ENCODE results near the gene STX12.
"Not testable (repeated sequence)": the region's sequence is repeated elsewhere in the genome, so short reads cannot be mapped to it uniquely, and the experiment has no call there.

The STX12 gene

DNA sequence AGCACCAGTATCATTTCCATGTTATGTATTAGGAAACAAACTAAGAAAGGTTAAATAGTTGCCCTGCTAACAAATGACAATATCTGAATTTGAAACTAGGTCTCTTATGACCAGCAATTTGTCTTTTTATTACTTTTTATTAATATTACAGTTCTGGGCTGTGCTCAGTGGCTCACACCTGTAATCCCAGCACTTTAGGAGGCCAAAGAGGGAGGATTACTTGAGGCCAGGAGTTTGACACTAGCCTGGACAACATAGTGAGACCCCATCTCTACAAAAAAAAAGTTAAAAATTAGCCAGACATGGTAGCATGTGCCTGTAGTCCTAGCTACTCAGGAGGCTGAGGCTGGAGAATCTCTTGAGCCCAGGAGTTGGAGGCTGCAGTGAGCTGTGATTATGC is 3.3 kb downstream of the STX12 start:
- DNase-seq, result not testable (repeated sequence)

DNA sequence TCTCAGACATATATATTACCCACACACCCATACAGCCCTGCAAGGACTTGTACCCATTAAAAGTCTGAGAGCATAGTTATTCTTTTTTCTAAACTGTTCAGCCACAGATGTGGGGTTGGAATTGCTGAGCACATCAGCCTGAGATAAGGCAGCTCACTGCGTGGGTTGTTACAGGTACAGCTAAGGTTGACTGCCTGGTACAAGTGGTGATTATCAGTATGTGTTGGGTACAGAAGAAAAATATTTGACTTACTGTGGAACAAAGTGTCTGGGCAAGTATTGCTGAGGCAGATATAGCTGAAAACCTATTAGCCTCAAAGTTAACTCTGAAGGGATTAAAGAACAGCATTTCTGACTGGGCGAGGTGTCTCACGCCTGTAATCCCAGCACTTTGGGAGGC is 5.0 kb downstream of the STX12 start:
- no peak for DNase-seq

GRCh38 chr1:27779122-27779521 is 6.1 kb downstream of the STX12 start:
- no peak for DNase-seq

DNA sequence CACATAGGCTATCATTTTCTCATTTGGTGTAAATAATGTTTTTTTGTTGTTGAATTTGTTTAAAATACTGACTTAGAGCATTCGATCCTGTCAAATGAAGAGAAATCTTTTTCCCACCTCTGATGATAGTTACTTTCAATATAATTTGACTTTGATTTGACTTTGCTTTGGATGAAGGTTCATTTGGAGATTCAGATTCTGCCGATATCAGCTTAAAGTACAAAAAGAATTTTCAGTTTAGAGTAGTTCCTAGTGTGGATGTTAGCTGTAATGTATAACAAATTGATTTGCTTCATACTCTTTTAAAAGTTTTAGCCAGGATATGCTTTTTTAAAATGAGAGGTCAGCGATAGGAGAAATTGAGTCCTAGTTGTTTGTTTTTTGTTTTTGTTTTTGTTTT is 9.9 kb downstream of the STX12 start:
- DNase-seq, result no peak

- no peak for DNase-seq
Observed at GRCh38 chr1:27784700-27785099, 11.7 kb downstream of the STX12 start.

DNA sequence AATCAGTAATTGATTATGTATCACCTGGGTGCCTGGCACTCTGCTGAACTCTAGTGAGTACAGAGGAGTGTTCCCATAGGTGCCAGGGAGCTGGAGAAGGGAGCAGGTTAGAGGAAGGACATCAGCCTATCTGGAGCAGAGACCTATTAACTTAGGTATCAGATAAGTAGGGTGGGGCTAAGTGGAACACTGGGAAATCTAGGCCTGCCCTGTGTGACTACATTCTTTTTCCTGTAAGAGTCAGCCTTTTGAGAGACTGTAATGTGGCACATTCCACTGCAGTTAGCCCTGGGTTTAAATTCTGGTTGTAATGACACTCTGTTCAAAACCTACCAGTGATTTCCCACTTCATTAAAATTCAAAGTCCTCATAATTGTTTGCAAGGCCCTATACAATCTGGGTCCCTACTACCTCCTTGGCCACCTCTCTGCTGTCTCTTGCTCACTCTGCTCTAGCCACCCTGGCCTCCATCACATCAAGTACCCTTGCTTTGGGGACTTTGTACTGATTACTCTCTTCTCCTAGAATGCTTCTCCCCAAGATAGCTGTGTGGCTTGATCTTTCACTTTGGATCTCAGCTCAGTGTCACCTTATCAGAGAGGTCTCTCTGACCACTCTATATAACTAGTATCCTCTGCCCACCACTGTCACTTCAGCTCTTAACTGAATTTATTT is 12.9 kb downstream of the STX12 start:
- DNase-seq, result no peak

DNA sequence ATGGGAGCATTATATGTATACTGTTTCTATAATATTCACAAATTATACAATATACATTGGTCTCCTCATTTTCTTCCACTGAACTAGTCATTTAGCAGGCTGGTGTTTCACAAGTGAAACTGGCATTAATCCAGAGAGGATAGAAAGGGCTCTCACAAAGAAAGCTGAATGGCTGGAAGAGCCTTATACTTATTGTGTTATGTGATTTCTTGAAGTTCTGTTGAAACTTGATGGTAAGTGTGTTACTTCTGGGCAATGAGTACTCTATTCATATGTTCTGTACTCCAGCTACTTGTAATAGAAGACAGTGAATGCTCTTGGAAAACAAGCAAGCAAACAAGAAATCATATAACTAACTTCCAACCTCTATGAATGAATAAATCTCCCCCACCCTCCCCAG is 14.9 kb downstream of the STX12 start:
- no peak for DNase-seq

DNA sequence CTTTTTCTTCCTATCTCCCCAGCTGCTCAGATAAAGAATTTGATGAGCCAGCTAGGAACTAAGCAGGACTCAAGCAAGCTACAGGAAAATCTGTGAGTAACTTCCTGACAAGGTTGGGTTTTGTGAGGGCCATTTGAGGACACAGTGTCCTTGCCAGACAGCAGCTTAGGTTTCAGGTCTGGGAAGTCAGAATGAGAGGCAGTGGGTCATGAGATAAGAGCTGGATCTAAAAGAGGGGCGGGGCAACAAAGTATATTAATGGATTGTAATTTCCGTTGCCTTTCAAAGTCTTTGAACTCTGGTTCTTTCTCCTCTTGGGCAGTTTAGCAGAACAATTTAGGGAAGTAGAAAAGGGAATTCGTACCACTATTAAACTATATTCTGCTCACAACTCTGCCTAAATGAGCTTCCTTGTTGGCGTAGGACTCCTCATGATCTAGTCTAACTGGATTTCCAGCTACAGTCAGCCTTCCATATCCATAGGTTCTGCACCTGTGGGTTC is 16.6 kb downstream of the STX12 start:
- DNase-seq, result no peak

- DNase-seq, result not testable (repeated sequence)
Observed at GRCh38 chr1:27790270-27790669, 17.3 kb downstream of the STX12 start.

DNA sequence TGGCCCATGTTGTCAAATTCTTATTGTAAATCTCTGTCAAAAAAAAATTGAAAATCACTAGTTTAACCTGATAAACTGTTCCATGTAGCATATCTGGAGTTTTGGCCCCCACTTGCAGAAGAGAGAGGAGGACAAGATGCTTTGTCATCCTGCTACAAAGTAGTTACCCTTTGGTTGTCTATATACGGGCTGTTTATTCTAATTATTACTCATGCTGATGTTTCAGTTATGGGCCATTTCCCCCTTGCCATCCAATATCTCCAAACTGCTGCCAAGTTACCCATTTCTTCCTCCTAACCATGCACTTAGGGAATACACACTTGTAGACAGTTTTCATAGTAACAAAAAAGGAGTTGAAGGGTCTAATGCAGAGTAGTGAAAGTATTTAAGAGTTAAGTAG is 22.6 kb downstream of the STX12 start:
- DNase-seq, result no peak

GRCh38 chr1:27804791-27805190 is 31.8 kb downstream of the STX12 start:
- no peak for DNase-seq

- DNase-seq, result no peak
Observed at GRCh38 chr1:27806758-27807157, 33.7 kb downstream of the STX12 start.

- no peak for DNase-seq
Observed at GRCh38 chr1:27807385-27807784, 34.4 kb downstream of the STX12 start.

GRCh38 chr1:27808131-27808530 is 35.1 kb downstream of the STX12 start:
- DNase-seq, result not testable (repeated sequence)

GRCh38 chr1:27809883-27810282 is 36.9 kb downstream of the STX12 start:
- DNase-seq, result no peak

DNA sequence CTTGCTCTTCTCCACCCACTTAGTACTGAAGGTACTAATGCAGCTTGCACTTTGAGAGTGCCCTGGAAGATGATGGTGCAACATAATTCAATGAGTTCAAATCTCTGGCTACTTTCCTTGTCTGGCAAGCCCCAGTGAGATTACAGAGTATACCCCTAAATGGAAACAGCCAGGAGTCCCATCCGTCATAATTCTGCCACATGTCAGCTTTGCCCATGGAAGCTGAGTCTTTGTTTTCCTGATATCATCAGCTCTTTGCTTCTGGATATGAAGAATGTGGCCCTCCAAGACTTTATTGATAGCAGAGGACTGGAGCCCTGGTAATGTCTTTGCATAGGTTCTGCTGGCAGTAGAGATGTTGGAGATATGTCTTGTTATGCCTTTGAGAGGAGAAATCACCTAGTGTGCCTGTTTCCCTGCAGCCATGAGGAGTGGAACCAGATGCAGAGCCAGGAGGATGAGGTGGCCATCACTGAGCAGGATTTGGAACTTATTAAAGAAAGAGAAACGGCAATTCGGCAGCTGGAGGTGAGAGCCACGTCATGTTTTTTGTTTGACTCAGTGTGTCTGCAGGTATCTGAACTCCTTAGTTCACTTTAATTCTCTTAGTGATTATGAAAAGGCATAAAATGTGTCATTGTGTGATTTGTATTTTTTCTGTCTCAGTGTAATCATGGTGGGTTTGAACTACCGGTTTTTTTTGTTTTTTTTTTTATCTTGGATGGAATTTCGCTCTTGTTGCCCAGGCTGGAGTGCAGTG is 38.9 kb downstream of the STX12 start:
- no peak for DNase-seq

DNA sequence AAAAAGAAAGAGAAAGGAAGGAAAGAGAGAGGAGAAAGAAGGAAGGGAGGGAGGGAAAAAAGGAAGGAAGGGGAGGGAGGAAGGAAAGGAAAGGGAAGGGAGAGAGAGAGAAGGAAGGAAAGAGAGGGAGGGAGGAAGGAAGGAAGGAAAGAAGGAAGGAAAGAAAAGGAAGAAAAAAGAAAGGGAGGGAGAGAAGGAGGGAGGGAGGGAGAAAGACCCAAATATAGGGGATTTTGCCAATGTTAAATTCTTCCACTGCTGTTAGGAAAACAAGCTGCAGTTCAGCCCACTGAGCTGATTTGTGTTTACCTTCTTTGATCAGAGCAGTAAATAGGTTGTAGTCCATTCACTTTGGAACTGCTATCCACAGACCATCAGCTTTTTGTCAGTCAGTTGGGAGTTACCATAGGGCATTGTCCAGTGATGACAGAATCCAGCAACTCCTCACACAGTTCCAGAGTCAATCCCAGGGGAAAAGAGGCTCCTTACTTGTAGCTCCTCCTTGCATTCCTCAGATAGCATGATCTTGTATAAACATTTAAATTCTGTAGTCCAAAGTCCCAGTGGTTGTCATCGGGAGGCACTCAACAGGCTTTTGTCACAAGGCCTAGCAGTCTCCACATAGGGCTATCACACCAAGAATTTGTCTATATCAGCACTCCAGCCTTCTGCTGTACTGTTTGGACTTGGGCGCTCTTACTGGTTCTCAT is 44.1 kb downstream of the STX12 start:
- DNase-seq, result no peak

- no peak for DNase-seq
Observed at GRCh38 chr1:27821761-27822315, 48.8 kb downstream of the STX12 start.

GRCh38 chr1:27823784-27824183 is 50.8 kb downstream of the STX12 start:
- DNase-seq, result no peak

GRCh38 chr1:27824411-27824810 is 51.4 kb downstream of the STX12 start:
- DNase-seq, result no peak

DNA sequence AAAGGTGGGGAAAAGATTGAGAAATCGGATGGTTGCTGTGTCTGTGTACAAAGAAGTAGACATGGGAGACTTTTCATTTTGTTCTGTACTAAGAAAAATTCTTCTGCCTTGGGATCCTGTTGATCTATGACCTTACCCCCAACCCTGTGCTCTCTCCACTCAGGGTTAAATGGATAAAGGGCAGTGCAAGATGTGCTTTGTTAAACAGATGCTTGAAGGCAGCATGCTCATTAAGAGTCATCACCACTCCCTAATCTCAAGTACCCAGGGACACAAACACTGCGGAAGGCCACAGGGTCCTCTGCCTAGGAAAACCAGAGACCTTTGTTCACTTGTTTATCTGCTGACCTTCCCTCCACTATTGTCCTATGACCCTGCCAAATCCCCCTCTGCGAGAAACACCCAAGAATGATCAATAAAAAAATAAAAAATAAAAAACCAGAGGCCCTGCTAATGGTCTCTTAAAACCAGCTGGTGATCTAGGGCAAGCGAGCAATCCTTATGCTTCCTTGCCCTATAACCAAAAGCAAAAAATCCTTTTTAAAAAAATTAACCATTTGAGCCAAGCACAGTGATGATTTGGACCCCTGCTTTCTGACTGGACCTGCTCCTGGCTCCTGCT is 56.4 kb downstream of the STX12 start:
- DNase-seq, result not testable (repeated sequence)

- DNase-seq, result peak; percentile 69 to 83 (median 72)
Observed at GRCh38 chr1:27830621-27831440, 57.8 kb downstream of the STX12 start, which contains the start of gene PPP1R8. TSS of gene PPP1R8 (plus strand) at chr1:27830782. CDS start at chr1:27830836, 54 bp downstream.

Measured in activated naive CD4-positive, alpha-beta T cell (primary cell).